Measurements from ENCODE around the gene MEF2A.

The MEF2A gene

DNA sequence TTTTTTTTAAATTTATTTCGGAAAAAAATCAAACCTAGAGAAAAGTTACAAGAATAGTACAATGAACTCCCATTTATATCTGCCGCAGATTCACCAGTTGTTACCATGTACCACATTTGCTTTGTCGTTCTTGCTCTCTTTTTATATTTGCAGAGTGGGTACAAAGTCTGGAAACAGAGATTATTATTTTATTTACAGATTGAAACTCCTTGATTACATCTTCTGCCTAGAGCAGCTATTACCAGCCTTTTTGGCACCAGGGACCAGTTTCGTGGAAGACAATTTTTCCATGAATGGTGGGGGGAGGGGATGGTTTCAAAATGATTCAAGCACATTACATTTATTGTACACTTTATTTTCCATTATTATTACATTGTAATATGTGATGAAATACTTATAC lies 8.3 kb downstream of the MEF2A start:
- H3K4me3 ChIP-seq, result no peak overlapping the region
- H3K36me3 ChIP-seq (replicated peaks), result 0 out of 2 replicates have a peak, but pooled peaks cover 2% of the 10 kb centered on the region
- DNase-seq (ENCODE audit: low spot score in 2 of 2), result no peak
- H3K27me3 ChIP-seq (ENCODE audit: low read depth), result no peaks in the 10 kb centered on the region
- H3K9me3 ChIP-seq, result no peaks in the 10 kb centered on the region
- peaks cover 10% of the 10 kb centered on the region for H3K4me1 ChIP-seq
- in situ Hi-C loops (cut with MboI; ENCODE audit: low sequenced_read_pairs), result no loop called here

DNA sequence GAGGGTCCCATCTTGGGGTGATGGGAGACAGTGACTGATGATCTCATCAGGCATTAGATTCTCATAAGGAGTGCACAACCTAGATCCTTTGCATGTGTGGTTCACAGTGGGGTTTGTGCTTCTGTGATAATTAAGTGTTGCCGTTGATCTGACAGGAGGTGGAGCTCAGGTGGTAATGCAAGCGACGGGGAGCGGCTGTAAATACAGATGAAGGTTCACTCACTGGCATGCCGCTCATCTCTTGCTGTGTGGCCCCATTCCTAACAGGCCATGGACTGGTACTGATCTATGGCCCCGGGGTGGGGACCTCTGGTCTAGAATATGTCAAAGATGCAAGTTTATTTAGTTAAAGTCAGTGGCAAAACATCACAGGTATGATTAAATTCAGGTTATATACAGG lies 8.7 kb downstream of the MEF2A start:
- no peaks in the 10 kb centered on the region for H3K9me3 ChIP-seq
- in situ Hi-C loops (cut with MboI; ENCODE audit: low sequenced_read_pairs), result no loop called here
- DNase-seq (ENCODE audit: low spot score in 2 of 2), result no peak
- peaks cover 6% of the 10 kb centered on the region for H3K4me1 ChIP-seq
- no peaks in the 10 kb centered on the region for H3K27me3 ChIP-seq (ENCODE audit: low read depth)
- 0 out of 2 replicates have a peak, but pooled peaks cover 2% of the 10 kb centered on the region for H3K36me3 ChIP-seq (replicated peaks)
- no peak overlapping the region for H3K4me3 ChIP-seq

DNA sequence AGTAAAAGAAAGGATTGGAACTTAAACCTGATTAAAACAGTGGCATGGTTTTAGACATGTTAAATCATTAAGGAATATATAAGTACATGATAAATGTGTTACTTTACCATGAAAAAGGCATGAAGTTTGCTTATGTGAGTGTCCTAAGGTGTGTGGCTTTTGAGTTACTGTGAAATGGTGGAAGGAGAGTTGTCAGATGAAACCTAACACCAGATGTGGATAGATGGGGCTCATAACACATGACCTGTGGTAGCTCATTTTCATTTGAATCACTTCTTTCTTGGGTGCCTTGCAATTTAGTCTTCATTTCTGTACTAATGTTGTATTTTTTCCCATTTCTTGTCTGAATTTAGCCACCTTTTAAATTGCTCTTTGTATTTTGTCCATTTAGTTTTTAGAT lies 13.0 kb downstream of the MEF2A start:
- no peaks in the 10 kb centered on the region for H3K36me3 ChIP-seq (replicated peaks)
- H3K4me3 ChIP-seq, result no peak overlapping the region
- H3K27me3 ChIP-seq (ENCODE audit: low read depth), result no peaks in the 10 kb centered on the region
- in situ Hi-C loops (cut with MboI; ENCODE audit: low sequenced_read_pairs), result no loop called here
- H3K9me3 ChIP-seq, result no peaks in the 10 kb centered on the region
- DNase-seq (ENCODE audit: low spot score in 2 of 2), result no peak
- H3K4me1 ChIP-seq, result peaks cover 17% of the 10 kb centered on the region

DNA sequence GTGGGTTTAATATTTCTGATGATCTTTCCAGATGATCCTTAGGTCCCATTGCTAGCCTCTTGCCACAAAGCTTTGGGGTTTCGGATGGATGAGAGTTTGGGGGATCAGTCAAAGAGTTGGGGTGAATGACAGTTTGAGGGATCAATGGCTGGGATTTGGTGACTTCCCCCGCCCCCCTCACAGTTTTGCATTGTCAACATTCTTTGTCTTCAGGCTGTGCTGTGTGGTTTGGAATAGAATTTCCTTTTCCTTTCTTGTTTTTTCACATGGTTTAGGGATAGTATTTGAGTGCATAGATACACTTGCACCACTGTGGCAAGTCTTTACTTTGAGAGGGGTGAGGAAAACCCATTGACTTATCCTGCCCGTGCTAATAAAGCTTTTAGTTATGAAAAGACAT lies 14.3 kb downstream of the MEF2A start:
- H3K36me3 ChIP-seq (replicated peaks), result no peaks in the 10 kb centered on the region
- H3K9me3 ChIP-seq, result no peaks in the 10 kb centered on the region
- no peak overlapping the region for H3K4me3 ChIP-seq
- no peaks in the 10 kb centered on the region for H3K27me3 ChIP-seq (ENCODE audit: low read depth)
- peaks cover 17% of the 10 kb centered on the region for H3K4me1 ChIP-seq
- no peak for DNase-seq (ENCODE audit: low spot score in 2 of 2)
- in situ Hi-C loops (cut with MboI; ENCODE audit: low sequenced_read_pairs), result no loop called here

DNA sequence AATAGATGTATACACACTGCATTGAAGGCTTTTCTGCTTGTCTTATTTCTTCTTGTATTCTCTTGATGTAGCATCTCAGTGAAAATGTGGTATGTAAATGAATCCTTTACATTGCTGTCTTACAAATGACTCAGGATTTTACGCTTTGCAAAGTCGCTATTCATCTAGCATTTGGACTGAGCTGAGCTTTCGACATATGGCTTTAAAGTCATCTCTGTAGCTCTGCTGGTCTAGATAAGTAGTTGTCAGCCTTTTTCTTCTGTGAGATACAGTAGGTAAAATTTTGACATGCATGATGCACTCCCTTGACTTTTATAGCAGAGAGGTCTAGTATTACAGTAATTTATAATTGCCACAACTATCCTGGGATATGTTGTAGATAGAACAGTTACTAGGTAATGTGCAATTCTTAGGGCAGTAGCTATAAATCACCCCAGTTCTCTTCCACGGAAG lies 16.8 kb downstream of the MEF2A start:
- peaks cover 17% of the 10 kb centered on the region for H3K4me1 ChIP-seq

DNA sequence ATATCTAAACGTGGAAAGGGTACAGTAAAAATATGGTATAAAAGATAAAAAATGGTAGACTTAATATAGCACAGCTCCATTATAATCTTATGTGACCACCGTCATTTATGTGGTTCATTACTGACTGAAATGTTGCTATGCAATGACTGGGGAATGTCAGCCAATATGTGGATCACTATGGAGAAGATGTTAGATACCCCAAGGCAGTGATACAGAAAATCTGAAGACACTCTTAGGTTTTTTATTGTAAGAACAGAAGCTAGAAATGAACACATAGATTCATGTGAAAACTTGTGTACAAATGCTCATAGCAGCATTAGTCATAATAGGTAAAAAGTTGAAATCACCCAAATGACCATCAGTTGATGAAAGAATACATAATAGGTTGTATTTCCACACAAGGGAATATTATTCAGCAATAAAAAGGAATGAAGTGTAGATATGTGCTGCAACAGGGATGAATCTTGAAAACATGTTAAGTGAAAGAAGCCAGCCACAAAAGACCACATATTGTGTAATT lies 18.4 kb downstream of the MEF2A start:
- no peak for DNase-seq (ENCODE audit: low spot score in 2 of 2)
- Histone ChIP-seq H3K36me3 (replicated peaks) (no peaks in the 10 kb centered on the region), H3K4me1 (peaks cover 11% of the 10 kb centered on the region), H3K4me3 (no peak overlapping the region), H3K9me3 (peaks cover 4% of the 10 kb centered on the region; the same call in 1 of the 2 replicates), H3K27me3 (ENCODE audit: low read depth) (no peaks in the 10 kb centered on the region)
- in situ Hi-C loops (cut with MboI; ENCODE audit: low sequenced_read_pairs), result no loop called here

More for the DNA sequence above, 16.8 kb downstream of the MEF2A start:
- no peak overlapping the region for H3K4me3 ChIP-seq
- no peak for DNase-seq (ENCODE audit: low spot score in 2 of 2)
- no peaks in the 10 kb centered on the region for H3K27me3 ChIP-seq (ENCODE audit: low read depth)
- H3K36me3 ChIP-seq (replicated peaks), result no peaks in the 10 kb centered on the region
- in situ Hi-C loops (cut with MboI; ENCODE audit: low sequenced_read_pairs), result no loop called here
- H3K9me3 ChIP-seq, result peaks cover 4% of the 10 kb centered on the region; the same call in 1 of the 2 replicates

DNA sequence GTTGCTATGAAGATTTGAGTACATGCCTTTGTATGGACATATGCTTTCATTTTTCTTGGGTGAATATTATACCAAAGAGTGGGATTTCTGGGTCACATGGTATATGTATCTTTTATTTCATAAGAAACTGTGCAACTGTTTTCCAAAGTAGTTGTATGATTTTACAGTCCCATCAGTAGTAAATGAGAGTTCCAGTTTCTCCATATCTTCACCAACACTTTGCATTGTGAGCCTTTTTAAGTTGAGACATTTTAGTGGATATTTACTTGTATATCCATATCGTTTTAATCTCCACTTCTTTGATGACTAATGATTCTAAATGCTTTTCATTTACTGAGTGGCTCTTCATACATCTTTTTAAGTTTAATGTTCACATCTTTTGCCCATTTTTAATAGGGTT lies 20.3 kb downstream of the MEF2A start:
- Histone ChIP-seq H3K4me1 (peaks cover 13% of the 10 kb centered on the region), H3K36me3 (replicated peaks) (no peaks in the 10 kb centered on the region), H3K27me3 (ENCODE audit: low read depth) (no peaks in the 10 kb centered on the region), H3K4me3 (no peak overlapping the region), H3K9me3 (peaks cover 4% of the 10 kb centered on the region; the same call in 1 of the 2 replicates)
- DNase-seq (ENCODE audit: low spot score in 2 of 2), result no peak
- in situ Hi-C loops (cut with MboI; ENCODE audit: low sequenced_read_pairs), result no loop called here

DNA sequence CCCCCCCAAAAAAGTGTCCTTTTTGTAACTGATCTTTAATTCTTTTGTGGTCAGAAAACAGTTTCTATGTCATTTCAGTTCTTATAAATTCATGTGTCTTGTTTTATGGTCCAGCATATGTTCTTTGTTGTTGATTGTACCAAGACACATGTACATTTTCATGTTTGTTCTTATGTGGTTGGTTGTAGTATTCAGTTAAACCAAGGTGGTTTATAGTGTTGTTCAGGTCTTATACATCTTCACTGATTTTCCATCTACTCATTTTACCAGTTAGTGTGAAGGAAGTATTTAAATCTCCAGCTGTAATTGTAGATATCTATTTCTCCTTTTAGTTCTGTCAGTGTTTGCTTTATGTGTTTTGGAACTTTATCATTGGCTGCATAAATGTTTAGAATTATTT lies 24.0 kb downstream of the MEF2A start:
- Histone ChIP-seq H3K36me3 (replicated peaks) (no peaks in the 10 kb centered on the region), H3K27me3 (ENCODE audit: low read depth) (no peaks in the 10 kb centered on the region), H3K9me3 (peaks cover 4% of the 10 kb centered on the region; the same call in 1 of the 2 replicates), H3K4me3 (no peak overlapping the region), H3K4me1 (0 out of 2 replicates have a peak, but pooled peaks cover 2% of the 10 kb centered on the region)
- no peak for DNase-seq (ENCODE audit: low spot score in 2 of 2)
- in situ Hi-C loops (cut with MboI; ENCODE audit: low sequenced_read_pairs), result no loop called here

DNA sequence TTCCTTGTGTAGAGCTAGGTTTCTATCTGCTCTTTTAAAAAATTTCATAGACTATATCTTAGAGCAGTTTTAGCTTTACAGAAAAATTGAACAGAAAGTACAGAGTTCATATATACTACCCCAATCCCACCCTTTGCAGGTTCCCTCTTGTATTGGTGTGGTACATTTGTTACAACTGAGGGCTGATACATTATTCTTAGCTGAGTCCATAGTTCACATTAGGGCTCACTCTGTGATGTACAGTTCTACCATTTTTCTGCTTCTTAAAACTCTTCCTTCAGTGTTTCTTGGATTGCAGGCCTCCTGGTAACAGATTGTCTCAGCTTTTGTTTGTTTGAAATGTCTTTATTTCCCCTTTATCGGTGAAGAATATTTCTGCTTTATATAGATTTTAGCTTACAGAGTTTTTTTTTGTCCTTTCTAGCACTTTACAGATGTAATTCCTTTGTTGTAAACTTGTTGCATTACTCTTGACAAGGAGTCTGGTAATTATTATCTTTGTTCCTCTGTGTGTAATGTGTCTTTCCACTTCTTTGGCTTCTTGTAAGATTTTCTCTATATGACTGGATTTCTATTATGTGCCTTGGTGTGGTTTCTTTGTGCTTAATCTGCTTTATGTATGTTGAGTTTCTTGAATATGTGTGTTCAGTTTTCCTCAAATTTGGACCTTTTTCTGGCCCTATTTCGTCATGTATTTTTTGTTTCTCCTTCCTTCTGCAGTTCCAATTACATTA lies 25.3 kb downstream of the MEF2A start:
- Histone ChIP-seq H3K4me3 (no peak overlapping the region), H3K36me3 (replicated peaks) (no peaks in the 10 kb centered on the region), H3K9me3 (peaks cover 1% of the 10 kb centered on the region; the same call in 1 of the 2 replicates), H3K27me3 (ENCODE audit: low read depth) (no peaks in the 10 kb centered on the region), H3K4me1 (0 out of 2 replicates have a peak, but pooled peaks cover 2% of the 10 kb centered on the region)
- DNase-seq (ENCODE audit: low spot score in 2 of 2), result no peak
- in situ Hi-C loops (cut with MboI; ENCODE audit: low sequenced_read_pairs), result no loop called here

DNA sequence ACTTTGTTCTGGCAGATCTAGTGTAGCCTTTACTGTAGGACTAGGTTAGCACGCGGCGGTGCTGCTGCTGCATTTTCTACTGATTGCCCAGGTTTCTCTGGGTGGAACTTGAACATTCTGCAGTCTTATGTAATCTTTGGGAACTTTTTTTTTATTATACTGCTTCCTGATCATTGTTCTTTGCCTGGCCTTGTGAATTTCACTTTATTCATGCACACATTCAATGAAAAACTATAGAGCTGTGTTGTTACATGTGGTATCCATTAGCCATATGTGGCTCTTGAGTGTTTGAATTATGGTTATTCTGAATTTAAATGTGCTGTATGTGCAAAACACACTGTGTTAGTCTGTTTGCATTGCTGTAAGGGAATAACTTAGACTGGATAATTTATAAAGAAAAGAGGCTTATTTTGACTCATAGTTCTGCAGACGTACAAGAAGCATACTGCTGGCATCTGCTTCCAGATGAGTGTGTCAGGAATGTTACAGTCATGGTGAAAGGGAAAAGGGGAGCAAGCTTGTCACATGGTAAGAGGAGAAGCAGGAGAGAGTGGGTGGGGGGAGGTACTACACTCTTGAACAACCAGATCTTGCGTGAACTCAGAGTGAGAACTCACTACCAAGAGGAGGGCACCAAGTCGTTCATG lies 26.5 kb downstream of the MEF2A start:
- Histone ChIP-seq H3K27me3 (ENCODE audit: low read depth) (no peaks in the 10 kb centered on the region), H3K36me3 (replicated peaks) (no peaks in the 10 kb centered on the region), H3K9me3 (no peaks in the 10 kb centered on the region), H3K4me1 (0 out of 2 replicates have a peak, but pooled peaks cover 2% of the 10 kb centered on the region), H3K4me3 (no peak overlapping the region)
- no peak for DNase-seq (ENCODE audit: low spot score in 2 of 2)
- in situ Hi-C loops (cut with MboI; ENCODE audit: low sequenced_read_pairs), result no loop called here

DNA sequence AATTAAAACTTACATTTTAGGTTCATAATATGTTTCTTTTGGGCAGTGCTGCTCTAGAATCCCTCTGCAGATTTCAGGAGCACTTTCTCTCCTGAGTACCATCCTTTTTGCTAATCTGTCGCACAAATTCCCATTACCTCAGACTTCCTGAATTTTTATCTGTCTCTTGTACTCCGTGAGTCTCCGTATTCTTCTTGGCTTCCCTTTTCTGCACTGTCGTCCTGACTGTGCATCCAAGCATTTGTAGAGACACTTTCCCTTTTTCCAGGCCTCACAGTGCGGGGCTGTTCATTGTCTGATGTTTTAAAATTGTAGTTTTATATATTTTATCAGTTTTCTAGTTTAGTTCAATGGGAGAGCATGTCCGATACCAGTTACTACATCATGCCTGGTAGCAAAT lies 27.3 kb downstream of the MEF2A start:
- in situ Hi-C loops (cut with MboI; ENCODE audit: low sequenced_read_pairs), result no loop called here
- 0 out of 2 replicates have a peak, but pooled peaks cover 2% of the 10 kb centered on the region for H3K4me1 ChIP-seq
- no peak overlapping the region for H3K4me3 ChIP-seq
- DNase-seq (ENCODE audit: low spot score in 2 of 2), result no peak
- H3K36me3 ChIP-seq (replicated peaks), result no peaks in the 10 kb centered on the region
- H3K27me3 ChIP-seq (ENCODE audit: low read depth), result no peaks in the 10 kb centered on the region
- no peaks in the 10 kb centered on the region for H3K9me3 ChIP-seq

DNA sequence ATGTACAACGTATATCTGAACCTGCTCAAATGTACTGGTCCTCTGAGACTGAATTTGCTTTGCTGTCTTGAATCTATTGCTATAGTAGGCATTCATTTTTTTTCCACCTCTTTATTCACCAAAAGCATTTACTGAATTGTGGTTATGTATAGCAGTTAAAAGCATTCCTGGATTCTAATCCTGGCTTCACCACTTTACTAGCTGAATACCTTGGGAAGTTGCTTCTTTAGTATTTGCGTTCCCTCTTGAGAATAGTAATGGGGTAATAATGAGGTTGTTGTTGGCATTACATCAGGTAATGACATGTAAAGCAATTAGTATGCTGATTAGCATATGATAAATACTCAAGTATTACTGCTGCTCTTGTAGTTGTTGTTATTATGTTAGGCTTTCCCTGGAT lies 29.1 kb downstream of the MEF2A start:
- 0 out of 2 replicates have a peak, but pooled peaks cover 2% of the 10 kb centered on the region for H3K4me1 ChIP-seq
- in situ Hi-C loops (cut with MboI; ENCODE audit: low sequenced_read_pairs), result no loop called here
- H3K27me3 ChIP-seq (ENCODE audit: low read depth), result no peaks in the 10 kb centered on the region
- no peaks in the 10 kb centered on the region for H3K36me3 ChIP-seq (replicated peaks)
- no peak overlapping the region for H3K4me3 ChIP-seq
- no peaks in the 10 kb centered on the region for H3K9me3 ChIP-seq
- peak in 1 of 2 experiments; percentile 16 for DNase-seq (ENCODE audit: low spot score in 2 of 2)

DNA sequence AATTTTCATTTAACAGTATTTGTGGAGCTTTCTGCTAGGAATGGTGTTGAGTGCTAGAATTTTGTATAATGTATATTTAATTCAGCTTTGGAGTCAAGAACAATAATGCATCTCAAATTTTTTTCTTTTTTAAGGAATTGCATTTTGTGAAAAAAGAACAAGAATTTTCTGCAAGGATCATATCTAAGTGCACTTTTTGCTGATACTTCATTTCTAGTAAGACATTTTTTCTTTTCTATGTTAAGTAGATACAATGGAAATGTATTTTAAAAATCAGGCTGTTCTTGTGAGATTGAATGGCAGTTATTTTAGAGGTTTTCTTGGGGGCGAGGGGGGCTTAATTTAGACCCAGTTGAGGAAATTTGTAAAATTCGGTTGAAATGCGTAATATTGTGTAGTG lies 32.5 kb downstream of the MEF2A start:
- in situ Hi-C loops (cut with MboI; ENCODE audit: low sequenced_read_pairs), result no loop called here
- H3K27me3 ChIP-seq (ENCODE audit: low read depth), result no peaks in the 10 kb centered on the region
- peaks cover 5% of the 10 kb centered on the region; the same call in 1 of the 2 replicates for H3K36me3 ChIP-seq (replicated peaks)
- H3K9me3 ChIP-seq, result no peaks in the 10 kb centered on the region
- H3K4me3 ChIP-seq, result no peak overlapping the region
- DNase-seq (ENCODE audit: low spot score in 2 of 2), result no peak
- H3K4me1 ChIP-seq, result no peaks in the 10 kb centered on the region

DNA sequence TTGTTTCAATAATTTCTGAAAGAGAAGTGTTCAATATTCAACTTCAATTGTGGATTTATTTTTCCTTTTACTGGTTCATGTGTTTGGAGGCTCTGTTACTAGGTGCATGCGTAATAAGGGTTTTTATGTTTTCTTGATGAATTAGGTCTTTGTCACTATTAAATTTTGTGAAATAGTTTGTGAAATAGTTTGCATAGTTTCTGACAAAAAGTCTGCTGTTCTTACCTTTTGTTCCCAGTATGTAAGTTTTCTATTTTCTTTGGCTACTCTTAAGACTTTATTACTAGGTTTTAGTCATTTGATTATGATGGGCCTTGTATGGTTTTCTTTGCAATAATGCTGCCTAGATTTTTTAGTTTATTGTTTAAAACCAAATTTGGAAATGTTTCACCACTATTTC lies 38.0 kb downstream of the MEF2A start:
- no peaks in the 10 kb centered on the region for H3K27me3 ChIP-seq (ENCODE audit: low read depth)
- in situ Hi-C loops (cut with MboI; ENCODE audit: low sequenced_read_pairs), result no loop called here
- no peak for DNase-seq (ENCODE audit: low spot score in 2 of 2)
- no peaks in the 10 kb centered on the region for H3K9me3 ChIP-seq
- H3K4me1 ChIP-seq, result peaks cover 13% of the 10 kb centered on the region
- no peak overlapping the region for H3K4me3 ChIP-seq
- peaks cover 5% of the 10 kb centered on the region; the same call in 1 of the 2 replicates for H3K36me3 ChIP-seq (replicated peaks)
